CD4-positive, alpha-beta T cell treated with Interleukin-21 for 1 hour (primary cell): Measurements from ENCODE around the gene CCDC91.
A peak's percentile ranks its signal among the peaks of the same experiment; 100 is the strongest.
"Not testable (repeated sequence)": the region's sequence is repeated elsewhere in the genome, so short reads cannot be mapped to it uniquely, and the experiment has no call there.

Experiments
- DNase-seq: peaks from one replicate; pipeline ENCODE4 v3.0.0-alpha.2; 2020

Gene CCDC91

DNA sequence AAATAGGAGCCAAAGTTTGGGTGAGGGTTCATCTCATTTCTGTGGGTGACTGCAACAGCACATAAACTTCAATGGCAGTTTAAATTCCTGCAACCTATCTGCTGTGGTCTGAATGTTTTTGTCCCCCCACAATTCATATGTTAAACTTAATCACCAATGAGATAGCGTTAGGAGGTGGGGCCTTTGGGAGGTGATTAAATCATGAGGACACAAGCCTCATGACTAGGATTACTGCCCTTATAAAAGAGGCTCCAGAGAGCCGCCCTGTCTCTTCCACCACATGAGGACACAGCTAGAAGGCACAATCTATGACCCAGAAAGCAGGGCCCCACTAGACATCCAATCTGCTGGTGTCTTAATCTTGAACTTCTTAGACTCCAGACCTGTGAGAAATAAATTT, 3.8 kb upstream of the CCDC91 start:
- no peak for DNase-seq

DNA sequence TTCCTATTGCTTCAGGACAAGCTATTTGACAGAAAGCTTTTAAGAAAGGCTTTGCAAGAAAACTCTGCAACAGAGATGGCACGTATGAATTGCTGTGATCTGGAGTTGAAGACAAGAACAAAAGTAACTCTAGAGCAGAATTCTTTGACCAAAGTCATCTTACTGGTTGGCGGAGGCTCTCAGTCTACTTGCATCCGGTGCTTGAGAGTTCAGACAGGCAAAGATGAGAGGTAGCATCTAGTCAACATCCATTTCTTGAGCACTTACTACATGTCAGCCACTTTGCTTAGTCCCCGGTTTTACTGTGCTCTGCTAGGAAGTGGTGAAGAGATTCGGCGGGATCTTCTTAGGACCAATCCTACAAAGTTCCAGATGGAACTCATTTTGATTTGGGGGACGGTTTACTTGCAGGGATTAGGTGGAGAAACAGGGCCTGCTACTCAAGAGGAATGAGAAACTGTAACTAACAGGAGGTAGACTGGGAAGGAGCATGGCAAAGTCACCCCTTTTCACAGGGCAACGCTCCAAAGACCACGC, 404 bp upstream of the CCDC91 start:
- DNase-seq, result peak; percentile 35

DNA sequence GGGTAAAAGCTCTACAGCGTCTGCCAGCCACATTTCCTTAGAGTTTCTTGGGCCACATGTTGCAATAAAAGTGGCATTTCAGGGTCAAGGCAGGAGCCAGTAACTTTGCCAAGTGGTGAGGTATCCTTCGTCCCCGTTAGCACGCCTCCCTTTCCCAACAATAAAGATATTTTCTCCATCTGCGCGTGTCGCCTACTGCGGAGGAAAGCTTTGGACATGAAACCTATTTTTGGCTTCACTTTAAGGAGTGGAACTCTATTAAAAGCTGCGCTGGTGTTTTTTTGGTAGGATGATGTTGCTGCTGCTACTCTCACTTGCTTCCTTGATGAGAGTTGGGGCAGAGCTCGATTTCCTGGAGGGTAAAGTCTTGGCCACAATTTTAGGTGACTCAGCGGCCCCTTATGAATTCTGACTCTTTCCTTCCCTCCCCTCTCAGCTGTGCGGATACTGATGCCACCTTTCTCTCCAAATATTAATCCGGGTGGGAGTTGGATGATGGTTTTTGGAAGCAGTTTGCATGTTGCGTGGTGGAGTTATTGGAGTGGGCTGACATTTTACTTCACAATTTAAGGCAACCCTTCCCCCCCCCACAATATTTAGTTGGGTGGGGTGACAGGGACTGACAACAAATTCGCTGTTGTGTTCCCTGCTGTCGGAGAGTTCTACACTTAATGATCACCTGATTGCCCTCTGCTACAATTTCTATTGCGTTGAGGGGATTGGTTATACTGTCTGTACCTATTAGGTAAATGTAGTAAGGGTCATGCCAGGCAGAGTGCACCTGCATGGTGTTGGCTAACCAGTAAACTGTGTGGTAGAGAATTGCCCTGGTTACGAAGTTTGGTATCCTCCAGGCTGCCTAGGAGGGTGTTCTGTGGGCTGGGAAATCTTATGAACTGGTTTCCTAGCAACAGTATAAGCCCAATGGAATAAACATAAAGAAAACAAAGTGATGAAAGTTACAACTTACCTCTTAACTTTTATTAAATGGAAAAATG, 1.1 kb downstream of the CCDC91 start:
- DNase-seq, result peak; percentile 76

DNA sequence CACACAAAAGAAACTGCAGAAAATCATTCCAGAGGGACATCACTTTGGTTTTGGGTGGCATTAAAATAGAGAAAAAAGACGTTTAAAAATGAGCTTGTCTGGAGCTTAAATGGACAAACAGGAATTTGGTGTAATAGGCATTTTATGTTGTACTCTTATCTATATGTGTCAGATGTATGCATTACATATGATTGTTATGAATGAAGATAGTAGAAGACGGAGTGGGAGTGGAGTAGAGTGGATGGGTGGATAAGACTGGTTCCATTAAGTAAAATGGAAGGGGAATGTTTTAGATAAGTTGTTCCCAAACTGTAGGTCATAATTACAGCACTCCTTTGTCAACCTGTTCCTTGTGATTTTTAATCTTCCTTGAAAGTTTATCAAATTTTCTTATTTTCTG, 1.9 kb downstream of the CCDC91 start:
- DNase-seq, result no peak

DNA sequence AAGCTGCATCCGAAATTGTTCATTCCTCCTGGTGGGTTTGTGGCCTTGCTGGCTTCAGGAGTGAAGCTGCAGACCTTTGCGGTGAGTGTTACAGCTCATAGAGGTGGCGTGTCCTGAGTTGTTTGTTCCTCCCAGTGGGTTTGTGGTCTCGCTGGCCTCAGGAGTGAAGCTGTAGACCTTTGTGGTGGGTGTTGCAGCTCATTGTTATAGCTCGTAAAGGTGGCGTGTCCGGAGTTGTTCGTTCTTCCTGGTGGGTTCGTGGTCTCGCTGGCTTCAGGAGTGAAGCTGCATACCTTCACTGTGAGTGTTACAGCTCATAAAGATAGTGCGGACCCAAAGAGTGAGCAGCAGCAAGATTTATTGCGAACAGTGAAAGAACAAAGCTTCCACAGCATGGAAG, 4.4 kb downstream of the CCDC91 start:
- not testable (repeated sequence) for DNase-seq

DNA sequence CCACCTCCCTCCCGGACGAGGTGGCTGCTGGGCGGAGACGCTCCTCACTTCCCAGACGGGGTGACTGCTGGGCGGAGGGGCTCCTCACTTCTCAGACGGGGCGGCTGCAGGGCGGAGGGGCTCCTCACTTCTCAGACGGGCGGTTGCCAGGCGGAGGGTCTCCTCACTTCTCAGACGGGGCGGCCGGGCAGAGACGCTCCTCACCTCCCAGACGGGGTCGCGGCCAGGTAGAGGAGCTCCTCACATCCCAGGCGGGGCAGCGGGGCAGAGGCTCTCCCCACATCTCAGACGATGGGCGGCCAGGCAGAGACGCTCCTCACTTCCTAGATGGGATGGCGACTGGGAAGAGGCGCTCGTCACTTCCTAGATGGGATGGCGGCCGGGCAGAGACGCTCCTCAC, 10.9 kb downstream of the CCDC91 start:
- DNase-seq, result not testable (repeated sequence)

DNA sequence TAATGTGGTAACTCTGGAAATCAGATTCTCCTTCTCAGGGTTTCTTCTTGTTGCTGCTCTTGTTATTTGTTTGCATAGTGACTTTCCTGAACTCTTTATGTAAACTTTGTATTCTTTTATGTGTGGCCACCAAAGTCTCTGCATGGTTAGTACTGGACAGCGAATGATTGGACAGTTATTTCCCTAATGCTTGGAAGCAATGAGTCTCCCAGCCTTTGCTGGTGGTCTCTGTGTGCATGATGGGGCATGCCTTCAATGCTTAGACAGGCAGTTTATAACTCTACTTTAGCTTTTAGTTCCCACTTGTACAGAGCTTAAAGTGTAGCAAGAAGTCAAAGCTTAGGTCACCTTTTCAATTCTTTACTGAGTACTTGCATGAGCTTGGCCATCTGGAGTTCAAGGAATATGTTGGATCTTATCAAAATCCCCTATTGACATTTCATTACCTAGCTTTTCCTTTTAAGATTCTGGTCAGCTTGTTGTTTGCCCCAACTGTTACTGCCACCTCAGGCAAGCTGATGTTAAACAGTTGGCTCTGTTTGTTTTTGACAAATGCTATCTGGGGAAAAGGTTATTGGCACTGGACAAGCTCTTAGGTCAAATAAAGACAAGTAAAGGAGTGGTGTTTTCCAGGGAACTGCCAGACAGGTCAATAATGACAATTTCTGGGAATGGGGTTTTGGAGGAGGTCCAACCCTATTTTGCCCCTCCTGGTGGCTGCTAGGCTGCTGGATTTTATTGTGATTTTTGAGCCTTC, 12.3 kb downstream of the CCDC91 start:
- no peak for DNase-seq

DNA sequence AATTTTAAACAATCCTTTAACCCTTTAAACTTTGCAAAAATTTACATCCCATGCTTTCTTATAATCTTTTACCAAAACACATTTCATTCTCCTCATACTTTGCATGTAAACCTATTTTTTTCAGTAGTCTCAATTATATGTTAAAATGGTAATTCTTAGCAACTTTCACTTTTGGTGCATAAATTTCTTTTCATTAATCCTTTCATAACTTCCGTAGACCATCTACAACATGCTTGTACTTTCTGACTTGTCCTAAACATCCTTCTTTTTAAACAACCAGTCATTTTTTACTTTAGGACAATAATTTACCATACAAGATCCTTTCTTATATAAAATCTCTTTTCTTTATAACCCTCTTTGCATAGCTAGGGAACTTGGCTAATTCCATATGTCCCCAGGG, 19.5 kb downstream of the CCDC91 start:
- DNase-seq, result no peak

DNA sequence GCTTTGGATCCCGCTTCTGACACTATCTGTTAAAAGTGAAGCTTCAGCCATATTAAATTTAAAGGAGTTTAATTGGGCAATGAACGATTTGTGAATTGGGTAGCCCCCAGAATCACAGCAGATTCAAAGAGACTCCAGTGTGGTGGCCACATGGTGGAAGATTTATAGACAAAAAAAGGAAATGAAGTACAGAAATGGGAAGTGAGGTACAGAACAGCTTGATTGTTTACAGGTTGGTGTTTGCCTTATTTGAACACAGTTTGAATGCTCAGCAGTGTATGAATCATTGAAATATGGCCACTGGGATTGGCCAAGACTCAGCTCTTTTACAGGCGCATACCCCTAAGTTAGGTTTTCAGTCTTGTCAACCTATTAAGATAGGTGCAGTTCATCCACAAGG, 21.9 kb downstream of the CCDC91 start:
- DNase-seq, result no peak

DNA sequence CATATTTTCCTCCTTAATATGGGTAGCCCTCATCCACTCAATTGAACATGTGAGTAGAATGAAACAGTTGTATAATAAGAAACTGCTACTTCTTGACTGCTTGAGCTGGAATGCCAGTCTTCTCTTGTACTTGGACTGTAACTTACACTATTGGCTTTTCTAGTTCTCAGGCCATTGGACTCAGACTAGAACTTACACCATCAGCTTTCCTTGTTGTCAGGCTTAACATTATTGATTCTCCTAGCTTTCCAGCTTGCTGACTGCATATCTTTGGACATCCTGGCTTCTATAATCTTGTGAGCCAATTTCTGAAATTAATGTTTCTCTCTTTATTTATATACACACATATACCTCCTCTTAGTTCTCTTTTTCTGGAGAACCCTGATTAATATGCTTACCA, 24.8 kb downstream of the CCDC91 start:
- DNase-seq, result no peak

DNA sequence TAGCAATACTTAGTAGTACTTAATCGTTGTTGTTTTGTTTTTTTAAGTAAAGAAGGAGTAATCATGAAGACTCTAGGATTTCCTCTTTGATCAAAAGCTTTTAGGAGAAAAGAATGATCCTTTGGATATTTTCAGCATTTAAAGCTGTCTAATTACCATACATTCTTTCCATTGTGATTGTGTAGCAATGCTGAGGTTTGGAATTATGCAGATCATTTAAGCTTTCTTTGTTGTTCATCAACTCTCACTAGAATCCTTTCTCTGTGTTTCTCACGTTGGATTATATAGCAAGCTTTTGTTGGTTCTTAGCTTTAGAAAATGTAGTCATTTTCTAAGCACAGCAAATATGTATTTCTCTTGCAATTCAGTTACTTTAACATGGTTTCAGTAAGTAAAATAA, 25.8 kb downstream of the CCDC91 start:
- DNase-seq, result no peak

DNA sequence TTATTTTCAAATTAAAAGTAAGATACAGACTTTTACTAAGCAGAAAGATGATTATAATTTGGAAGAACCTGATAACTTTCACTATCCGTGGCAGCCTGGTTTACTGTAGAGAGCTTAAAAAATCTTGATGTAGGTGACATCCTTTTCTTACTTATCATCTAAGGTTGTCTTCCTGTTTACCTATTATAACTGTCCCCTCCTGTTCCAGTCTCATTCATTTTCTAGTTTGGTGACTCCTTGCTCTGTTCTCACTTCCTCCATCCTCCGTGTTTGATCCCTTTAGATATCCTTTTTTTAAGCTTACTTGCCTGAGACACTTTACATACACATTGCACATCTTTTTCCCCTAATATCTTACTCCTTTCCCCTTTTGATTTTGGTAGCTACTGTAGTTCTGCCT, 27.5 kb downstream of the CCDC91 start:
- DNase-seq, result no peak

DNA sequence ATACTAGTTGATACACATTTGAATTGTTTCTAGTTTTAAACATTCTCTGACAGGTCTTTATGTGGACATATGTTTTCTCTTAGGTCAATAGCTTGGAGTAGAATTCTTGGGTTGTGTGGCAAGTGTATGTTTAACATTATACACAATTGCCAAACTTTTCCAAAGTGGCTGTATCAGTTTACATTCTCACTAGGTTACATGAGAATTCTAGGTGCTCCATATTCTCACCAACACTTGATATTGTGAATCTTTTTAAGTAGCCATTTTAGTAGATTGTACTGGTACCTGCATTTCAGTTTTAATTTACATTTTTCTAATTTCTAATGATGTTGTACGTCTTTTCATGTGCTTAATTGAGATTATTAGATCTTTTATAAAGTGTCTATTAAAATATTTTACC, 28.6 kb downstream of the CCDC91 start:
- DNase-seq, result no peak

DNA sequence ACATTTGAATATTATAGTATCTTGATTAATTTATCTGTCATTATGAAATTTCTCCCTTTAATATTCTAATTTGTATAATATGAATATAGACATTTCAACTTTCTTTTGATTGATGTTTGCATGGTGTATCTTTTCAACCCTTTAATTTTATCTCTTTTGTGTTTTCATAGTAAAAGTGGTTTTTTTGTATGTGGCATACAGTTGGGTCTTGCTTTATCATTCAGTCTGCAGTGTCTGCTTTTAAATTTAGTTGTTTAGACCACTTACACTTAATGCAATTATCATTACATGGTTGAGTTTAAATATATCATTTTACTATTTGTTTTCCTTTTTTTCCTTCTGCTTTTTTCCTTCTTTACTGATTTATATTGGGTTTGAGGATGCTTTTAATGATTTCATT, 29.6 kb downstream of the CCDC91 start:
- no peak for DNase-seq

DNA sequence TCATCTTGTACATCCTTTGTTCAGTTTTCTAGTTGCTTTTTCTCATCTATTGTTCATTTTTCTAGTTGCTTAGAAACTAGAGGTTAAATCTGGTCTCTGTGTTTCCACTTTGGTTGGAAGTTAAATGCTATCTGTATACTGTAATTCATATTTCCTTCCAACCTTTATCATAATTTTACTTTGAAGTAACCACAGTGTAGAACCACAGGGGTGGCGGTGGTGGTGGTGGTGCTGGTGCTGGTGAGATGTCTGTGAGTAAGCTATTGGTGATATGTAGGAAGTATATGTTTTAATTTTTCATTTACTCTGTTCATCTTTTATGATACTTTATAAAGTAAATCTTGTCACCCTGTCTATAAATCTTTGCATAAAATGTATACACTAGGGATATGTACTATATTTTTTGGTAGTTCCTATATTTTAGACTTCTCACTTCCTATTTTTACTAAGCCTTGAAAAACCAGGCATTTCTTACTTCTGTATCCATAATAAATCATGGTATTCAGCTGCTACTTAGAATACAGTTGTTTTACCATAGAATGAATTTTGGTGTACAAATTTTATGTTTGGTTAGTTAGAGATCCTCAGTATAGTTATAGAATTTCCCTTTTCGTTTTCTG, 31.9 kb downstream of the CCDC91 start:
- peak; percentile 62 for DNase-seq

DNA sequence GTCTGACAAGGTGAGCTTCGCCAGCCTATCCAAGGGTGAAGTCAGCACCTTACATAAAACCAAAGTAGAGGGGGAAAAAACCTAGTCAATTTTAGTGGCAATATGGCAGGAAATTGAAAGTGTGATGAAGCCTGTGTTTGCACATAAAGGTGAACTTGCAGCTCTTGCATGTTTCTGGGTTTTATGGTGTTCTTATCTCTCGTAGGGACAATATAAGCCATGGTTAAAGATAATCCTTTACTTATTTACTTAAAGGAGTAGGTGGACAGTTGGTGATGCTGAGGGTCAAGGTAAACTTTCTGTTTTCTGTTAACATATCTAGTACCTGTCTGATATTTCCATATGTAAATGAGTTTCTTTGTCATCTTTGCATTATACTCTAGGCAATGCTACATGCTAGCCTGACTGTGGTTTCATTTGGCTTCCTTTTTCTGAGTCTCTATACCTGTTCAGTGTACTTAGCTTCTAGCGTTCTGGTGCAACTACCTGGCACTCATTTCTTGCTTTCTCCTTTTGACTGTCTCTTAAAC, 32.8 kb downstream of the CCDC91 start:
- DNase-seq, result peak; percentile 19

DNA sequence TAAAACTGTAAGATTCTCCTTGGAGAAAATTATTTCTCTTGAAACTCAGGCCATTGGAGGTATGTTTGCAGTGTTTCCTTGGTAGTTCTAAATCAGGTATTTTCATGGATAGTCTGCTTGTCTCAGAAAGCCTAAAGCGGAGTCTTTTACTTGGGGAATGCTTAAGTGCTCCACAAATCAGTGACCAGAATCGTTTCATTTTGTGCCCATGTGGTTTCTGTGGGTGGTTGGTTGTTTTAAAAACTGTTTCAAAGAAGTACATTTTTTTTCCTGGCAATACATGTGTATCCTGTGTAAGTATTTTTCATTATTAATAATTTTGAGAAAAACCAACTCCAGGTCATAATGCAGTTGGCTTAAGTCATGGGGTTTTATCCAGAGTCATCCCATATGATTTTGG, 33.6 kb downstream of the CCDC91 start:
- DNase-seq, result peak; percentile 21

DNA sequence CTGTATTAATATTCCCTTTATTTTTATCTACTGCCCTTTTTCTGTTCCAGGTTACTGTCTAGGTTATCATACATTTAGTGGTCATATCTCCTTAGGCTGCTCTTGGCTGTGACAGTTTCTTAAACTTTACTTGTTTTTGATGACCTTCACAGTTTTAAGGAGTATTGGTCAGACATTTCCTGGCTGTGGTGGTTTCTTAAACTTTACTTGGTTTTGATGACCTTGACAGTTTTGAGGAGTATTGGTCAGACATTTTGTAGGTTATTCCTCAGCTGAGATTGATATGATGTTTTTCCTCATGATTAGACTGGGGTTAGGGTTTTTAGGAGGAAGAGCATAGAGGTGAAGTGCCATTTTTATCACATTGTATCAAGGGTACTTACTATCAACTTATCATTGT, 36.4 kb downstream of the CCDC91 start:
- no peak for DNase-seq

DNA sequence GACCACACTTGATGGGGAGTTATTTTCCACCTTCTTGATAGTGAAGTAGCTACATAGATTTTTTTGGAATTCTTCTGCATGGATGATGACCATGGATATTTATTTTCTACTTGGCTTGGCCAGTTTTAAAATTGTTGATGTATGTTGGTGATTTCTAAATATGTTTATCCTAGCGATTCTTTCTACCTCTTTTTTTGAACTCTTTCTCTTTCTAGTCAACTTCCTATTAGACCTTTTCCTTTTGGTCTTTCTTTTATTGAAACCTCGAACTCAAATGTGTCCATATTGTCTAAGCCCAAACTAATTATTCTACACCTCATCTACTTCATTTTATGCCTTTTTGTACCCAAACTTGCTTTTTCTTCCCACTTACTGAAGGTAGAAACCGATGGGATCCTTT, 37.0 kb downstream of the CCDC91 start:
- no peak for DNase-seq

DNA sequence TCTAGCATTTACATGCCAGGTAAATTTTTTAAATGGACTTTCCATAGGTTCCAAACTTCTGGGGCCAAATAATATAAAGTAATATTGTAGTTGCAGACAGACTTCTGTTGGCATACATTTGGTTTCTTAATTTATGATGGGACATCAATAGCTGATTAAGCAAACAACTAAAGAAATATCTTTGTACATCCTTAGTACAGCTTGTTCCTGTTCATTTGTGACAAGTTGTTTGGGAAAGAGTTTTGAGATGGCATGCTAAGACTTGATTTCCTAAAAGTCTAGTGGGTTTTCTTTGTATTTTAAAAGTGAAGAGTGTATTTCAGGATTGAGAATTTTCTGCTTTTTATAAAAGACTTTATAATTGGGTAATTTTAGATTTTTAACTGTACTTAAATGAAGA, 41.0 kb downstream of the CCDC91 start:
- DNase-seq, result no peak

DNA sequence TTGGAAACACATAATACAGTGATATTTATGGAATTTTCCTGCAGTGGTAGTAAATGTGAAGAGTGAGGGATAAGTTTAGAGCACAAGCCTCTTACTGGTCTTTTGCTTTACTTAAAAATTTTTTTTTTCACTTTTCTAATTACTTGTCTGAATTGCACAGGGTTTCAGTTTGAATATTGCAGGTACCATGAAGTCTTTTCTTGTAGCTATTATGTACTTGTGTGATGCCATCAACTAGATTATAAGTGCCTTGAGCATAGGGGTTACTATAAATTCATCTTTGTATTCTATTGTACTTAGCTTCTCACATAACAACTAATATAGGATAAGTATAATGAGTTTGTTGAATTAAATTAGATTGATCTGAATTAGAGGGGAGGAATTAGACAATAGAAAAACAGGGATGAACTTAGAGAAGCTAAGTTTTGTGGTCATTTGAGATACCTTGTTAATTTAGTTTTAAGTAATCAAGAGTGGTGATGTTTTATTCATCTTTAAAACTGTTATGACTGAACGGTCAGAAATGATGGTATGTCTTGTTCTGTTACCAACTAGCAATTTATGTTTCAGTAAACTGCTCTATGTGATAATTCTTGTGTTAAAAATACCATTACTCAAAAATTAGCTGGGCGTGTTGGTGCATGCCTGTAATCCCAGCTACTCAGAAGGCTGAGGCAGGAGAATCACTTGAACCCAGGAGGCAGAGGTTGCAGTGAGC, 42.1 kb downstream of the CCDC91 start:
- no peak for DNase-seq

DNA sequence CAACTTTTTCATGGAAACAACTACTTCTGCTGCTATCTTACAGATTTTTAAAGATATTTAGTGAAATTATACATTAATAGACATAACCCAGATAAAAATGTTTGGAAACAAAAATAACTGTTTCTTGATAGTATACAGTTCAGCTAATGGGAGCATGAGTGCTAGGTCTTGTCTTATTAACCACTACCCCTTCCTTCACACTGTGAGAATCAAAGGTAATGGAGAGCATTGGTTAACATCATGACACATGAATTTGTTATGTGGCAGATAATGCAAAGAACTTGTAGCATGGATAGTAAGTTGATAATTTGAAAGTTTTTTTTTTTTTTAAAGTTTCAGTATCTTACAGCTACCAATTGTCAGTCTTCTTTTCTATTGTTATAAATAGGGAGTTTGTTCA, 44.2 kb downstream of the CCDC91 start:
- no peak for DNase-seq
